Measurements from ENCODE around the gene CCDC178. TPM values are rescaled to one million over a fixed set of nuclear protein-coding genes. Genes with fewer than 3 reads are reported as not detected.
A peak's percentile ranks its signal among the peaks of the same experiment; 100 is the strongest.
"Not testable (repeated sequence)": the region's sequence is repeated elsewhere in the genome, so short reads cannot be mapped to it uniquely, and the experiment has no call there.

The CCDC178 gene, protein sequence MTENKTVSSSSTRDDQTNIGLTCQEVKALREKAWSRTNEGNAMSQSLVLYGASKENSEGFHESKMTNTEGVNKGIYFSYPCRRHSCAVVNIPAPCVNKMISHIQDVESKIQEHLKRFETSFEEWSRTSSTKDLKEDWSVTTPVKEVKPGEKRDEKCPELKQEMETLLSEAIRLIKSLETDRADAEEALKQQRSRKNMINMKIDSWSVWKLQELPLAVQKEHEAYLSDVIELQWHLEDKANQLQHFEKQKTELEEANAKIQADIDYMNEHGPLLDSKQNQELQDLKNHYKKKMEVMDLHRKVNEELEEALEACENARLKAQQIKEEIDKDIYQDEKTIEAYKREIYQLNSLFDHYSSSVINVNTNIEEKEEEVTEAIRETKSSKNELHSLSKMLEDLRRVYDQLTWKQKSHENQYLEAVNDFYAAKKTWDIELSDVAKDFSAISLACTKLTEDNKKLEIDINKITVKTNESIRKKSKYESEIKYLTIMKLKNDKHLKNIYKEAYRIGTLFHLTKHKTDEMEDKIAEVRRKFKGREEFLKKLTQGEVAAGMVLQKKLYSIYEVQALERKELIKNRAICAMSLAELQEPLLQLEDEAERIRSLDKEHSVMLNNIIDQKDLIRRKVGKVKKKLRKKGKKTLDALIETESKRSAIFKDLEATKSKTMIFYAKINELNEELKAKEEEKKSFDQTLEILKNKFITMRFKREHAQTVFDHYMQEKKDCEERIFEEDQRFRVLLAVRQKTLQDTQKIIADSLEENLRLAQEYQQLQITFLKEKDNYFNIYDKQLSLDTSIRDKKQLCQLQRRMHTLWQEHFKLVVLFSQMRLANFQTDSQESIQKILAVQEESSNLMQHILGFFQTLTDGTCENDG
- 1 to 10 TPM; 1.1 to 2.9 (median 2.0) TPM for polyA plus RNA-seq (ENCODE audit: insufficient read depth in 1 of 5, insufficient read length in 5 of 5, low replicate concordance in 1 of 5)
- long read RNA-seq, donor 1: 0 reads
- long read RNA-seq, donor 2: 0 reads
- long read RNA-seq, donor 3: 0 reads
- long read RNA-seq, donor 4: 0 reads
- long read RNA-seq, donor 5: 0 reads
- long read RNA-seq, donor 6: 0 reads
- long read RNA-seq, donor 7: 0 reads
- long read RNA-seq, donor 8: 0 reads

DNA sequence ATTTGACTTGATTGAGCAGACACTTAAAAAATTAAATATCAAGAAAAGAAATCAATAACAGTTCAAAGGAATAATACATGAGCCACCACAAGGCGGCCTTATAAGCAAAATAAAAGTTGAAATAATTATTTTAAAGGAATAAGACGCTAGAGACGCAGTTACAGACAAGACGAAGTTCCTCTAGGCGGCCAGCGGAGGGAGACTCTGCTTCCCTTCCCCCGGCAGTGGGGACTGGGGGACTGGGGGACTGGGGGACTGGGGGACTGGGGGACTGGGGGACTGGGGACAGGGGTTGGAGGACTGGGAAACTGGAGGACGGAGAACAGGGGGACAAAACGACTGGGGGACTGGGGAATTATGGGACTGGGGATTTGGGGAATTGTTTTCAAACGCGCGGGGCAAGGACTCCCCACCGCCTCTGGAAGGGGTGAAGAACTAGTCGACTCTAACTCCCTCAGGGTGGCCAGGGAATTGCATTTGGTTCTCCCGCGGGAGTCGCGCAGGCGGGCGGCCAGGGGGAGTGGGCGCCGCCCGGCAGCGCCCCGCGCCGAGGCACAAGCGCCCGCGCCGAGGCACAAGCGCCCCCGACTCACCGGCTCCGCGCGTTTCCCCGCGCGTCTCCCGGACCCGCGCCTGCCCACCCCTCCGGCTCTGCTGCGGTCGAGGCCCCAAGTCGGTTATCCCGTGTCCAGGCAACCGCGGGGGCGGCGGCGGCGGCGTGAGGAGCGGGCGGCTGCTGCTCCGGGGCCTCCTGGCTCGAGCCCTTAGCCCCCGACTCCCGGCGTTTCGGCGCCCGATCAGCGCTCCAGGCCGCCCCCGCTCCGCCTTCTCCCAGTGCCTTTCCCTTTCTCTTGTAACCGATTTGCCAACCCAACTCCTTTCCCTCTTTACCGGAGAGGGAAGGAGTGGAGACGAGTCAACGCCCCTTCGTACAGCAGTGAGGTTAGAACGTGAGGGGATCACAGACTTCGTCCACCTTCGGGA, at the start of gene CCDC178:
CCDC178 (minus strand) TSS at position 662 of the 984 bp plus-strand sequence. CDS start 28,633 bp downstream, outside the sequence.
- peak; percentile 63 to 68 for DNase-seq

DNA sequence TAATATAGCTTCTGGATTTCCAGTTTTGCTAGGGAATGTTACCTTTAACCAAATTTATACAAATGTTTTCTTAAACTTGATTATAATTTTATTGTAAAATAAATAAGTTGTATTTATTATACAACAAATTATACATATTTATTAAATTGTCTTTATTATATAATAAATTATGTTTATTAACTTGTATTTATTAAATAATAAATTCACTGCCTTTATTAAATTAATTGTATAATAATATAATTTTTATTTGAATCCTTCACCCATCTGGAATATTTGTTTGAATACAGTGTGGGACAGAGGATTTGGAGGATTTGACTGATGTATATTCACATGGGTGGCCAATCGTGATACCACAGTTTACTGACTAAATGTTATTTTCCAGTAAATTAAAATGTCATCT, 43.4 kb upstream of the CCDC178 start:
- no peak for DNase-seq

DNA sequence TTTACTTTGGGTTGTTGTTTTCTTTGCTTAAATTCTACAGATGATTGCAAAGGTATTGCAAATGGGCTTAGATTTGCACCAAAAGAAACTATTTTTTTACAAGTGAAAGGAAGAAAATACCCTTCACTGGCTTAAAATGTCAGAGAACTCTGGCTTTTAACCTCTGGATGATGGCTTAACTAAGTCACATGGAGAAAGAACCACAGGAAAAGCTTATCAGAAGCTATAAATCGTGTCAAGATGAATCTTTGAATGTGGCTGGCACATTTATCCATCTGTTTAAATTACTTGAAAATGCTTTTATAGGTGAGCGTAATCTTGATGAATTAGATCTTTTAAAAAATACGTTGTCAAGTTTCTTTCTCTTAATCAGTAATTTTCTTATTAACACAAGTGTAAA, 32.0 kb upstream of the CCDC178 start:
- DNase-seq: no peak

DNA sequence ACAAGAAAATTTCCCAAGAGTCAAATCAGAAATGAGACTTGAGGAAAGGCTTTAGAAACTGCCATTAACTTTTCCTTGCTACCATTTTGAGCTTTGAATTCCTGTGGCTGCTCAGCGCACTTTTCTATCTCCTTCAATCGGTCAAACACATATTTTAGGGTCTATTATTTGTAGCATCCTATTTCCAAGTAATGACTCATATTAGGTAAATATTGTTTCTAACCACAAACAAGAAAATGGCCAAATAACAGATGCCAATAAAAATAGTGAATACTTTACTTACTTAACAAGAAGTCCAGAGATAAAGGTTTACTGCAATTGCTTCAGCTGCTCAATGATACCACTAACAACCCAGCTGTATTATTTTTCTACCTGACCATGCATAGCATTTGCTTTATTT, 29.7 kb upstream of the CCDC178 start:
- no peak for DNase-seq

DNA sequence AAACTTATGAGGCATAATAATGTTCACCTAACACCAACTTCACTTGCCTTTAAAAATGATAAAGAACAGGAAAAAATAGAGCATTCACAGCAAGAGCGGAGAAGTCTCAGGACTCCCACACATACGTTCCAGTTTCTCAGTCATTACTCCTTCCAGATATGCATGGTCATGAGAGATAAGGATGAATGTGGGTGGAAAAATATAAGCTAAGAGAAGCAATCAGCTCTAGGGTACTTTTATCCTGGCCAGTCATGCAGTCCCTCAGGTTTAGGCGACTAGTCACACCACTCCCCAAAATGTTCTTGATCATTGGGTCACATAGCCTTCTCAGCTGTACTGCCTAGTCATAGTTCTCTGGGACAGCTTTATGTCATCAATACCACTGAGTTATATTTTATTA, 29.2 kb upstream of the CCDC178 start:
- no peak for DNase-seq

DNA sequence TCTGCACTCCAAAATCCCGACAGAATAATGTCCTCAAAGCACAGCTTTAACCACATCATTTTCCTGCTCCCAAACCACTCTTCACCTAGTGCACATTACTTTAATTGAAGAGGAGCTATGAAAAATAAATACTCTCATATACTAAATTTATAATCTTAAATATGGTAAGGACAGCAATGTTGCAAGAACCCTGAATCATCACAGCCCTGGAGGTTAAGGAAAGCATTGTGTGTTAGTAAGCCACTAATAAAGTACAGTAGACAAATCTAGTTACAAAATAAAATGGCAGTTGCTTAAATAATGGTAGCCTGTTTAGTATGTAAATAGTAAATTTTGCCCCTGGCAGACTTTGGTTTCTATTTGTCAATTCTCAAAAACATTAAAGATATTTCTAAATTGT, 27.0 kb upstream of the CCDC178 start:
- DNase-seq: no peak

DNA sequence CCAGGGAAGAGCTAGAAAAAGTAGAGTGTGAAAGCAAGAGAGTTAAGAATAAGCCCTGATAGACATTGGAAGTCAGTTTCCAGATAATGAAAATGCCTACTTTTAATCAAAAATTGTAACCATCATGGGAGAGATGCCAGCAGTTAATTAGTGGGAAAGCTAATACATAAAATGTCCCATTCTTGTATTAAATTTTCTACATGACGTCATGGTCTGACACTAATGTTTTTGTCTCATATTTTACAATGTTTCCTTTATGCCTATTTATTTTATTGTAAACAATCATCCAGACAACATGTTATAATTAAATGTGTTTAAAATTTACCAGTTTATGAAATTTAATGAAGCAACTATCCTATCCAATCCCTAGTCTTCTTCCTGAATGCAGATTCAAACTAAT, 26.3 kb upstream of the CCDC178 start:
- no peak for DNase-seq

DNA sequence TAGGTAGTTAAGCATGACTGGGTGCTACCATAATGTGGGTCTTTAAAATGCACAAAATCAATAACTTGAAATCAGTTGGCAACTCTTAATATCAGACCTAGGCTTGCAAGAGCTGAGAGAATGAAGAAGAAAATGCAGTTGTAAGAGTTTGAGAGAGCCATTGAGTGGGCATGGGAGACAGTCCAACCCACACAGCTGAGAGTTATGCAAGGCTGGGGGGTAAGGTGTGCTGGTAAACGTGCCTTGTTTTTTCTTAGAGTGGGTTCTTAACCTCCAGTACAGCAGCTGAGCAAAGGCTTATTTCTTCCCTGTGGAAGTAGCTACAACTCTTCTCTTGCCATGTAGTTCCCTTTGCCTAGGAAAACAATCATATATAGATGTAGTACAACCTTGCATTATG, 20.2 kb upstream of the CCDC178 start:
- no peak for DNase-seq

DNA sequence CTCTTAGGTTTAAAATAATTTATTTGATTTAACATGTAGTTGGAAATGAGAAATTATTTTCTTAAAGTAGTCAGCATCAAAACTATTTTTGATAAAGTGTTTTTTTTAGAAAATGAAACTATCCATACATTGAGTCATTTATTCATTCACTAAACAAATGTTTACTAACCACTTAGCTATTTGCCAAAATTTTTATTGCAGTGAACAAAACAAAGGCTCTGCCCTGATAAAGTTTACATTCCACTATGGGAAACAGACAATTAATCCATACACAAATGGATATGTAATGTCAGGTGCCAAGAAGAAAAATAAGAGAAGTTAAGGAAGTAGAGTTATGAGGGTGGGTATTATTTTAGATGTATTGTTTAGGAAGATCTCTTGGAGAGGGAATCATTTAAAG, 19.1 kb upstream of the CCDC178 start:
- DNase-seq: no peak

DNA sequence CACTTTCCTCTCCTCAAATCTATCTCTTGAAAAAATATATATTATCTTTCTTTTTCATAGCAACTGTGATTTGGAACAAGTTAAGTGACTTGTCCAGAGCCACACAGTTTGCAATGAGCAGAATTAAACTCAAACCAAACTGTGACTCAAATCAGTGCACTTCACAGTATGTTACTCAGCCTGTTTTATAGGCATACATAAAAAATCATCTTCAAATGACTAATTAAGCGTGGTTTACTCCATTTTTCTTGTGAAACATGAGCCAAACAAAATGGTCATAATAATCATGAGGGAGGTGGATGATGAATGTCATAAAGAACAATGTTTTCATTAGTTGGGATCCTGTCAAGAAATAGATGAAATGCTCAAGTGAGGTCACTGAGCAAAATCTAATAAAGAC, 6.1 kb upstream of the CCDC178 start:
- no peak for DNase-seq

DNA sequence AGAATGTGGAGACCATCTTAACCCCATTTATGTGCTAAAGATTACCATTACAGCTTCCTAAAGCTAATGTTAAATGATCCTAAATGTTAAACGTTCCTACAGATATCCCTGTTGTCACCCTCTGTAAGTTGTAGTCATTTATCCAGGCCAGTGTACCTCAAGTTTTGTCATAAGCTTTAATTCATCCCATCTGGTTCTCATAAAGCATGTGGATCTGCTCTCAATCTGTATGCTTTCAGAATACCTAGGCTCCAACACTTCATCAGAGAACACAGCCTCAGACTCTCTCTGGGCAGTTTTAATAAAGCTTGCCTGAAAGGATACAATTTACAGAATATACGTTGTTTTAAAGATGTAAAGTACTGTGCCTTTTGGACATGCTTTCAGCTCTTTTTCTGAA, 4.2 kb upstream of the CCDC178 start:
- DNase-seq: no peak

DNA sequence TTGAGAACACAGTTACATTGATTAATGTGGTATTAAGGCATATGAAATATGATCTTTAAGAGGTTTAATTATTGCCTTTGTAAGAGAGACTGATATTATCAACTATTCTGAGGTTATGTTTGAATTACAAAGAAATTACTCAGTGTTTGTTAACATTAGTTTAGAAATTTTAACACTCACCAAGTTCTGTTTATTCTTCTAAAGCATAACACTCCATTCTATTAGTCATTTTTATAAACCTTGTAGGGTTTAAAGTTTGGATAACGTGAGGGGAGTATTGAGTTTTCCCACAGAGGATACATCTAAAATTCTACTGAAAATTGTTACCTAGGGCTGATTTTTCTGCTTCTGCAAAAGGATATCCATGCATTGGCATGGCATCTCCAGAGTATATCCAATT, 7.7 kb downstream of the CCDC178 start:
- DNase-seq: no peak

DNA sequence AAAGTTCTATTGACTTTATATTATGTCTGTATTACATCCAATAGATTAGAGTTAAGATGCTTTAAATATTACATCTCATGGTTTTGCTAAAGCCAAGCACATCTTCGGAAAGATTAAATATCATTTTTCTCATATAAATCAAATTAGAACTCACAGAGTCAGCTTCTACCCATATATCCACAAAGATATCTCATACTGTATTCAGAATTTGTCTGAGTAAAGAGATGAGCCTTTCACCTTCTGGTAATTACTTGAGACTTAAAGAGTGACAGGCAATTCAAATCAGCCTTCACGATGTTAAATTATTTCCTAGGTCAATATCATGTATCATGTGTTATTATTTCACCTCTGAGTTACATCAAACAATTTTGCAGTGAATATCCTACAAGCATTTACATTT, 13.0 kb downstream of the CCDC178 start:
- DNase-seq: no peak

DNA sequence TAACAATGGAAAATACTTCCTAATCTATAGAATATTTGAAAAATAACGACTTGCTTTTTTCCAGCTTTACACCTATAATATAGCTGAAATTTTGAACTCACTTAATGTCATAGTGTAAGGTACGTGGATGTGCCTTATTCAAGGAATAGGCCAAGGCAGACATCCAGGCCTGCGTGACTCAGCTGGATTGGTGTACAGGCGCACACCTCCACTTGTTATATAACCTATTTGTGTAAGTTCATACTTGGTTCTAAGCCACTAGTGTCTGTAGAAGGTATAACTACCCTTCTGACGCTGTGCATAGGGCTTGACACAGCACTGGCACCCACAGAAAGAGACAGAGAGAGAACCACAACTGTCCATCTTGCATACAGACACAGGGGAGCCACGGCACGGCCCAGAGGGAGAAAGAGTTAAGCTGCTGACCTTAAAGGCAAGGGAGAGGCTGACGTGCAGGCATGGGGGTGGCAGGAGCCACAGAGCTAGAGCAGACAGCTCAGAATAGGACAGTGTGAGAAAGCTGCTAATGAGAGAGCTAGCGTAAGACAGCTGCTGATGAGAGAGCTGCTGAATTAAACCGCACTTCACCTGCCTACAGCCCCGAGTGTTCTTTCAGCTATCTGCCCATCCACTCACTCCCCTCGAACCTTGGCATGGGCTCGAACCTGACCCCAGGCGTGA, 16.1 kb downstream of the CCDC178 start:
- no peak for DNase-seq

DNA sequence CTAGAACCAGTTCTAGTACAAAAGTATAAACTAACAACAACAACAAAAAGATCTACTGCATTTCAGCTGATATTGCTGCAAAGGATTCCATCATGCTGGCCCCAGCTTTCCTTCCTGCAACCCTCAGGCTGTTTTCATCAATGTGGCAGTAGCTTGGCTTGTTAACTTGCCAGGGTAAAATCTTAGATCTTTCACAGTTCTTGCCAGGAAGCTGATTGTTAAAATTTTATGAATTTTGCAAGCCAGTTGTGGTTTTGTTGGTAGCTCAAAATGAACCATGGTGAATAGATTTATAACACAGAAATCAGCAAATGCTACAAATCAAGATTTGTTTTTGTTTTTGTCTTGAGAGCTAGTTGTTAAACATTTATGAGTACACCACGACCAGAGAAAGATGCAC, 19.3 kb downstream of the CCDC178 start:
- DNase-seq: no peak

DNA sequence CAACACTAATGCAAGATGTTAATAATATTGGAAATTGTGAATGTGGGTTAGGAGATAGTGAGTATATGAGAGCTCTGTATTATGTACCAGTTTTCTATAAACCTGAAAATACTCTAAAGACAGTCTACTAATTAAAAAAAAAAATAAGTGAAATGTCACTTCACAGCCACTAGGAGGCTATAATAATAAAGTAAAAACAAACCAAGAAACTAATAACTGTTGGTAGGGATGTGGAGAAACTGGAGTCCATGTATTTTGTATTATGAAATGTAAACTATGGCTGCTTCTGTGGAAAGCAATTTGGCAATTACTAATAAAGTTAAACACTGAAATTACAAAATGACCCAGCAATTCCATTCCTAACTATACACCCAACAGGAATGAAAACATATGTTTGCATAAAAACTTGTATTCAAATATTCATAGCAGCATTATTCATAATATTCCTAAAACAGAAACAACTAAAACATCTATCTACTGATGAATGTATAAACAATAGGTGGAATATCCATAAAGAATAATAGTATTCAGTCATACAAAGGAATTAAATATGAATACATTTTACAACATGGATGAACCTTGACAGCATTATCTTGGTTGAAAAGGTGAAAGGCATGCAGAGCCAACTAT, 36.2 kb downstream of the CCDC178 start:
- DNase-seq: no peak

DNA sequence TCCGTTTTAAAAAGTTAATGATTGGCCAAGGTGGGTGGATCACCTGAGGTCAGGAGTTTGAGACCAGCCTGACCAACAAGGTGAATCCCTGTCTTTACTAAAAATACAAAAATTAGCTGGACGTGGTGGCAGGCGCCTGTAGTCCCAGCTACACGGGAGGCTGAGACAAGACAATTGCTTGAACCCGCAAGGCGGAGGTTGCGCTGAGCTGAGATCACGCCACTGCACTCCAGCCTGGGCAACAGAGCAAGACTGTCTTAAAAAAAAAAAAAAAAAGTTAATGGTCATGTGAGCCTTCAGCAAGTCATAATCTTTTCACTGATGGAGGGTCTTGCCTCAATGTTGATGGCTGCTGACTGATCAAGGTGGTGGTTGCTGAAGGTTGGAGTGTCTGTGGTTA, 41.6 kb downstream of the CCDC178 start:
- not testable (repeated sequence) for DNase-seq

DNA sequence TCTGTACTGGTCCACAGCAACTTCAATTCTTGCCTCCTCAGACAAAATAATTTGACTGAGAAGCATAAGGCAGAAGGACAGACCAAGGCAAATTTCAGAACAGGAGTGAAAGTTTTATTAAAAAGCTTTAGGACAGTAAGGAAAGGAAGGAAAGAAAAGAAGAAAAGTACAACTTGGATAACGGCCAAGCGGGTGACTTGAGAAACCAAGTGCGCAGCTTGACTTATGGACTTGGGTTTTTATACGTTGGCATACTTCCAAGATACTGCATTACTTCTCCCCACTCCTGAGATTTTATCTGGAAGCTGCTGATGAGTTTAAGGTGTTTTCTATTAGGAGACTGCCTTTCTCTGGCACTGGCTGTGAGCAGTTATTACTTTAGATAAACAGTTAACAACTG, 64.7 kb downstream of the CCDC178 start:
- no peak for DNase-seq

DNA sequence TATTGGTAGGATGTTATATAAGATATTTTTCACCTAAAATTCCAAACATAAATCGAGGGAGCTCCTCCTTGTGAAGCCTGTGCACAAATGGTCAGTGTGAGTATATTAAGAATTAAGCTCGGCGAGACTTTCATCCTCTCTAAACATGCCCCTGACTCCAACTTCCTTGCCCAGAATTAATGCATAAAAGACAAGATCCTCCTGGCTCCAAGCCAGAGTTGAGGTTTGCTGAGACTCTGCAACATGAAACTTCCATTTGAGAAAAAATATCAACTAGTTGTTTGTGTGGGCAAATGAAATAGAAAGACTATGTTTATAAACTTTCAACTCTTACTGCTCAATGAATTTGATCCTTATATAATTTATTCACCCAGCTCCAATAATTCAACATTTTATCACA, 68.1 kb downstream of the CCDC178 start:
- peak; percentile 3 to 4 for DNase-seq
